ENCODE measurements around the gene STAT2.

The STAT2 gene

DNA sequence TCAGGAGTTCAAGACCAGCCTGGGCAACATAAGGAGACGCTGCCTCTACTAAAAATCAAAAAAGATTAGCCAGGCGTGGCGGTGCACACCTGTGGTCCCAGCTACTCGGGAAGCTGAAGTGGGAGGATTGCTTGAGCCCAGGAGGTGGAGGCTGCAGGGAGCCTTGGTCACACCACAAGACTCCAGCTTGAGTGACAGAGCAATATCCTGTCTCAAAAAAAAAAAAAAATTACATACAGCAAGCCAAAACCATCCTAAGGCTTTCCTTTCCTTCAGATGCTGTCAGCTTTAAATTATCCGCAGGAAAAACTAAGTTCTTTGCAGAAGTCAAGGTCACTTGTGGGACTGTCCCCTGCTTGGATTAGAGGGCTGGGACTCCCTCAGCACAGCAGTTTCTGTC is 61.1 kb downstream of the STAT2 start:
- H3K27ac ChIP-seq = peak overlapping the region; percentile 98
- no peak for TF ChIP-seq ZFX (IDR thresholded peaks at IDR 0.05; ENCODE audit: borderline replicate concordance)
- TF ChIP-seq, protein P1, sequence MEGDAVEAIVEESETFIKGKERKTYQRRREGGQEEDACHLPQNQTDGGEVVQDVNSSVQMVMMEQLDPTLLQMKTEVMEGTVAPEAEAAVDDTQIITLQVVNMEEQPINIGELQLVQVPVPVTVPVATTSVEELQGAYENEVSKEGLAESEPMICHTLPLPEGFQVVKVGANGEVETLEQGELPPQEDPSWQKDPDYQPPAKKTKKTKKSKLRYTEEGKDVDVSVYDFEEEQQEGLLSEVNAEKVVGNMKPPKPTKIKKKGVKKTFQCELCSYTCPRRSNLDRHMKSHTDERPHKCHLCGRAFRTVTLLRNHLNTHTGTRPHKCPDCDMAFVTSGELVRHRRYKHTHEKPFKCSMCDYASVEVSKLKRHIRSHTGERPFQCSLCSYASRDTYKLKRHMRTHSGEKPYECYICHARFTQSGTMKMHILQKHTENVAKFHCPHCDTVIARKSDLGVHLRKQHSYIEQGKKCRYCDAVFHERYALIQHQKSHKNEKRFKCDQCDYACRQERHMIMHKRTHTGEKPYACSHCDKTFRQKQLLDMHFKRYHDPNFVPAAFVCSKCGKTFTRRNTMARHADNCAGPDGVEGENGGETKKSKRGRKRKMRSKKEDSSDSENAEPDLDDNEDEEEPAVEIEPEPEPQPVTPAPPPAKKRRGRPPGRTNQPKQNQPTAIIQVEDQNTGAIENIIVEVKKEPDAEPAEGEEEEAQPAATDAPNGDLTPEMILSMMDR (IDR thresholded peaks at IDR 0.05) = no peak

DNA sequence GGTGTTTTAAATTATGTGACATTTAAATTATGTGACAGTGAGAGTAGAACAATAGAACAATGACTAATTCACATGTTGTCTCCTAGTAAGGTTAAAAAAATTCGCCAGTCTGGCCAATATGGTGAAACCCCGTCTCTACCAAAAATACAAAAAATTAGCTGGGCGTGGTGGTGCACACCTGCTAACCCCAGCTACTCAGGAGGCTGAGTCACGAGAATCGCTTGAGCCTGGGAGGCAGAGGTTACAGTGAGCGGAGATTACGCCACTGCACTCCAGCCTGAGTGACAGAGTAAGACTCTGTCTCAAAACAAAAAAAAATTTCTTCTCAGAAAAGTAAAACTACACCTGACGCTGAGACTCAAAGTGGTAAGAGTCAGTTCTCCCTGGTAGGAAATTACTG is 62.5 kb downstream of the STAT2 start:
- TF ChIP-seq ZFX (IDR thresholded peaks at IDR 0.05; ENCODE audit: borderline replicate concordance) = no peak
- TF ChIP-seq, protein P1 (IDR thresholded peaks at IDR 0.05) = no peak
- H3K27ac ChIP-seq = no peak overlapping the region

DNA sequence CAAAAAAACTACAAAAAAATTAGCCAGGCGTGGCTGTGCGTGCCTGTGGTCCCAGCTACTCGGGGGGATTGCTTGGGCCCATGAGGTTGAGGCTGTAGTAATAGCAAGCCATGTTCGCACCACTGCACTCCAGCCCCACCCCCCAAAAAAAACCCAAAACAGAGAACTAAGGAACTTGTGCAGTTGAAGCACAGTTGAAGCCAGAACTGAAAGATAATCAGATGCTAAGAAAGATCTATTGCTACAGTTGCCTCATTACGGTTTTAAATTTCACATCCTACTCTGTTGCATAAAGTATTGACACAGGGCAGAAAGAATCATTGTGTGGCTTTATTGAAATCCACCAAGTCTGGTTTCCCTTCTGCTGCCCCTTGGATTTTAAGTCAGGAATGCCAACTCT is 63.6 kb downstream of the STAT2 start:
- TF ChIP-seq ZFX (IDR thresholded peaks at IDR 0.05; ENCODE audit: borderline replicate concordance) = no peak
- TF ChIP-seq, protein P1 (IDR thresholded peaks at IDR 0.05) = no peak
- H3K27ac ChIP-seq = no peak overlapping the region

DNA sequence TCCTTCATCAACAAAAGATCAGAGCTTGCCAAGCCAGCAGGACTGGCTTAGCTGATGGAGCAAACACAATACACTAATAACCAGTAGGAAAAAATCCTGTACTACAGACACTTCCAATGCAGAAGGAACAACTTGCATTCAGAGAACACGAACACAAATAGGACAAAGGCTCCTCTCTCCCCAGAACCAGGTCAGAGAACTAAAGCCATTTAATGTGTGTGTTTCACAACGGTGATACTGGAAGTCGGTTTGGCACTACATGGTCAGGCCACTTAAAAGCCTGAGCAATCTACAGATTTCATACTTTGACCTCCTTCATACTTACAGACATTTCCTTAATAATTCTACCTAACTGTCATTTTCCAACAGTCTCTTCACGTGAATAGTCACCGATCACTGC is 66.1 kb downstream of the STAT2 start:
- H3K27ac ChIP-seq = no peak overlapping the region
- TF ChIP-seq, protein P1 (IDR thresholded peaks at IDR 0.05) = no peak
- no peak for TF ChIP-seq ZFX (IDR thresholded peaks at IDR 0.05; ENCODE audit: borderline replicate concordance)
